Liver (tissue), 9 donors: ENCODE measurements around the gene CACNG3. TPM values are rescaled to one million over a fixed set of nuclear protein-coding genes. Genes with fewer than 3 reads are reported as not detected.

Experiments
- DNase-seq: peaks from one replicate; pipeline ENCODE4 v3.0.0-alpha.2; 2017; ENCODE audit warnings: low spot score
- H3K27ac ChIP-seq, 2 donors: one replicate each; pipeline ENCODE4 v1.7.0; 2013; ENCODE audit warnings: inconsistent platforms in 2 of 2, low read length in 2 of 2, control low read depth in 1 of 2, low read depth in 1 of 2, mild to moderate bottlenecking in 1 of 2
- H3K27me3 ChIP-seq, 4 donors: one replicate each; pipeline versions ENCODE4 v1.6.1 to v1.7.0; 2013; ENCODE audit warnings: low read length in 3 of 4, inconsistent platforms in 1 of 4, mild to moderate bottlenecking in 1 of 4, moderate library complexity in 1 of 4; ENCODE audit not compliant: control insufficient read depth in 4 of 4, insufficient read depth in 4 of 4
- H3K36me3 ChIP-seq, 4 donors: one replicate each; pipeline versions ENCODE4 v1.6.1 to v1.7.0; 2013; ENCODE audit warnings: low read length in 3 of 4, mild to moderate bottlenecking in 3 of 4, low read depth in 1 of 4, moderate library complexity in 1 of 4; ENCODE audit not compliant: control insufficient read depth in 4 of 4, insufficient read depth in 3 of 4
- H3K4me1 ChIP-seq, 4 donors: one replicate each; pipeline versions ENCODE4 v1.6.1 to v1.7.0; 2013; ENCODE audit warnings: low read length in 3 of 4, mild to moderate bottlenecking in 3 of 4, moderate library complexity in 1 of 4; ENCODE audit not compliant: control insufficient read depth in 4 of 4, insufficient read depth in 4 of 4
- H3K4me3 ChIP-seq, 3 donors: one replicate each; pipeline versions ENCODE4 v1.6.1 to v1.7.0; 2013; ENCODE audit warnings: low read length in 3 of 3, control low read depth in 1 of 3, low read depth in 1 of 3, mild to moderate bottlenecking in 1 of 3
- H3K9ac ChIP-seq, 2 donors: one replicate each; pipeline ENCODE4 v1.7.0; 2013; ENCODE audit warnings: low read length in 2 of 2, mild to moderate bottlenecking in 2 of 2, moderate library complexity in 2 of 2, control low read depth in 1 of 2, low read depth in 1 of 2
- H3K9me3 ChIP-seq, 4 donors: one replicate each; pipeline versions ENCODE4 v1.6.1 to v1.7.0; 2013; ENCODE audit warnings: low read length in 3 of 4; ENCODE audit not compliant: control insufficient read depth in 4 of 4
- EGR1 ChIP-seq, 2 donors: IDR thresholded peaks; 2 replicates each; pipeline ENCODE4 v1.6.1; 2016 to 2018; ENCODE audit warnings: antibody characterized with exemption in 2 of 2, low read depth in 2 of 2
- FOXA1 ChIP-seq: IDR thresholded peaks from 2 replicates; pipeline ENCODE4 v1.6.1; 2016; ENCODE audit warnings: antibody characterized with exemption
- FOXA2 ChIP-seq: IDR thresholded peaks from 2 replicates; pipeline ENCODE4 v1.6.1; 2016; ENCODE audit warnings: antibody characterized with exemption
- GABPA ChIP-seq, 2 donors: IDR thresholded peaks in 1 of 2; conservative IDR thresholded peaks in 1 of 2; 2 replicates each; pipeline ENCODE4 v1.6.1; 2016; ENCODE audit warnings: antibody characterized with exemption in 2 of 2, mild to moderate bottlenecking in 1 of 2, moderate library complexity in 1 of 2
- HNF4G ChIP-seq: IDR thresholded peaks from 2 replicates; pipeline ENCODE4 v1.6.1; 2016; ENCODE audit warnings: antibody characterized with exemption
- JUND ChIP-seq, 2 donors: IDR thresholded peaks; 2 replicates each; pipeline ENCODE4 v1.6.1; 2016; ENCODE audit warnings: antibody characterized with exemption in 2 of 2
- NR2F2 ChIP-seq: IDR thresholded peaks from 2 replicates; pipeline ENCODE4 v1.6.1; 2016; ENCODE audit warnings: antibody characterized with exemption
- RAD21 ChIP-seq, 2 donors: IDR thresholded peaks; 2 replicates each; pipeline ENCODE4 v1.6.1; 2016; ENCODE audit warnings: antibody characterized with exemption in 2 of 2, mild to moderate bottlenecking in 2 of 2
- RXRA ChIP-seq, 2 donors: IDR thresholded peaks; 2 replicates each; pipeline ENCODE4 v1.6.1; 2017 to 2018; ENCODE audit warnings: antibody characterized with exemption in 2 of 2, mild to moderate bottlenecking in 1 of 2
- SP1 ChIP-seq: IDR thresholded peaks from 2 replicates; pipeline ENCODE4 v1.6.1; 2018; ENCODE audit warnings: antibody characterized with exemption, mild to moderate bottlenecking
- TAF1 ChIP-seq: conservative IDR thresholded peaks from 2 replicates; pipeline ENCODE4 v1.6.1; 2016; ENCODE audit warnings: antibody characterized with exemption, mild to moderate bottlenecking
- YY1 ChIP-seq: IDR thresholded peaks from 2 replicates; pipeline ENCODE4 v1.6.1; 2016; ENCODE audit warnings: antibody characterized with exemption, mild to moderate bottlenecking
- WGBS: extraction: QIAGEN DNeasy Blood & Tissue Kit; methylation state at CpG from one replicate; pipeline ENCODE4 v1.1.7; 2013; 5-methylcytosine and 5-hydroxymethylcytosine counted together
- polyA plus RNA-seq, 2 donors: library from polyadenylated mRNA; stranded (reverse) in 1 of 2; unstranded in 1 of 2; fragments of 200-250 nt in 1 of 2; fragments of >200 nt in 1 of 2; fragmentation: Nextera tagmentation in 1 of 2; extraction: Ambion mirVana in 1 of 2; gene quantifications; one replicate each; pipeline versions ENCODE4 v1.2.1 to v1.2.3, GENCODE V29; 2013 to 2015
- total RNA-seq, 2 donors: library from RNA; depleted of rRNA; stranded (reverse); fragments of >200 nt; gene quantifications; one replicate each; pipeline ENCODE4 v1.2.3, GENCODE V29; 2014
- TF ChIP-seq, protein P1 (sequence below): IDR thresholded peaks from 2 replicates; pipeline ENCODE4 v1.6.1; 2016; ENCODE audit warnings: antibody characterized with exemption
- TF ChIP-seq, protein P2 (sequence below): IDR thresholded peaks from 2 replicates; pipeline ENCODE4 v1.6.1; 2016; ENCODE audit warnings: antibody characterized with exemption
- TF ChIP-seq, protein P3 (sequence below): IDR thresholded peaks from 2 replicates; pipeline ENCODE4 v1.6.1; 2016; ENCODE audit warnings: antibody characterized with exemption
- TF ChIP-seq, protein P4 (sequence below): IDR thresholded peaks from 2 replicates; pipeline ENCODE4 v1.6.1; 2016; ENCODE audit warnings: antibody characterized with exemption, mild to moderate bottlenecking
- donor health status: healthy.
- donor health status: healthy.
- donor health status: healthy.
- donor health status: healthy.
- donor health status: healthy.

Gene CACNG3
- total and polyA plus RNA-seq, 4 donors = not detected

- 35% methylated on average over 9 of the region's 9 CpGs for WGBS
- H3K4me3 ChIP-seq = no peak overlapping the region
- H3K36me3 ChIP-seq = no peaks in the 10 kb centered on the region
- no peak overlapping the region for H3K27ac ChIP-seq
- no peaks in the 10 kb centered on the region for H3K4me1 ChIP-seq
- no peak overlapping the region for H3K9ac ChIP-seq
- H3K27me3 ChIP-seq = peaks cover 0 to 3% (median 0%) of the 10 kb centered on the region in 4 donors
- H3K9me3 ChIP-seq = no peaks in the 10 kb centered on the region
- TF ChIP-seq HNF4G (no peak), RAD21 (IDR thresholded peaks at IDR 0.05) (no peak), SP1 (no peak), FOXA2 (no peak), GABPA (IDR thresholded peaks at IDR 0.05 in 1 of 2, conservative IDR thresholded peaks at IDR 0.05 in 1 of 2) (no peak), EGR1 (IDR thresholded peaks at IDR 0.05; ENCODE audit: low read depth in 2 of 2) (no peak), JUND (IDR thresholded peaks at IDR 0.05) (no peak), YY1 (no peak), FOXA1 (no peak), TAF1 (no peak)
- TF ChIP-seq, protein P1, sequence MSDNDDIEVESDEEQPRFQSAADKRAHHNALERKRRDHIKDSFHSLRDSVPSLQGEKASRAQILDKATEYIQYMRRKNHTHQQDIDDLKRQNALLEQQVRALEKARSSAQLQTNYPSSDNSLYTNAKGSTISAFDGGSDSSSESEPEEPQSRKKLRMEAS = no peak
- TF ChIP-seq, protein P2, sequence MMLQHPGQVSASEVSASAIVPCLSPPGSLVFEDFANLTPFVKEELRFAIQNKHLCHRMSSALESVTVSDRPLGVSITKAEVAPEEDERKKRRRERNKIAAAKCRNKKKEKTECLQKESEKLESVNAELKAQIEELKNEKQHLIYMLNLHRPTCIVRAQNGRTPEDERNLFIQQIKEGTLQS = no peak
- TF ChIP-seq, protein P3, sequence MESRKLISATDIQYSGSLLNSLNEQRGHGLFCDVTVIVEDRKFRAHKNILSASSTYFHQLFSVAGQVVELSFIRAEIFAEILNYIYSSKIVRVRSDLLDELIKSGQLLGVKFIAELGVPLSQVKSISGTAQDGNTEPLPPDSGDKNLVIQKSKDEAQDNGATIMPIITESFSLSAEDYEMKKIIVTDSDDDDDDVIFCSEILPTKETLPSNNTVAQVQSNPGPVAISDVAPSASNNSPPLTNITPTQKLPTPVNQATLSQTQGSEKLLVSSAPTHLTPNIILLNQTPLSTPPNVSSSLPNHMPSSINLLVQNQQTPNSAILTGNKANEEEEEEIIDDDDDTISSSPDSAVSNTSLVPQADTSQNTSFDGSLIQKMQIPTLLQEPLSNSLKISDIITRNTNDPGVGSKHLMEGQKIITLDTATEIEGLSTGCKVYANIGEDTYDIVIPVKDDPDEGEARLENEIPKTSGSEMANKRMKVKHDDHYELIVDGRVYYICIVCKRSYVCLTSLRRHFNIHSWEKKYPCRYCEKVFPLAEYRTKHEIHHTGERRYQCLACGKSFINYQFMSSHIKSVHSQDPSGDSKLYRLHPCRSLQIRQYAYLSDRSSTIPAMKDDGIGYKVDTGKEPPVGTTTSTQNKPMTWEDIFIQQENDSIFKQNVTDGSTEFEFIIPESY = no peak
- TF ChIP-seq, protein P4, sequence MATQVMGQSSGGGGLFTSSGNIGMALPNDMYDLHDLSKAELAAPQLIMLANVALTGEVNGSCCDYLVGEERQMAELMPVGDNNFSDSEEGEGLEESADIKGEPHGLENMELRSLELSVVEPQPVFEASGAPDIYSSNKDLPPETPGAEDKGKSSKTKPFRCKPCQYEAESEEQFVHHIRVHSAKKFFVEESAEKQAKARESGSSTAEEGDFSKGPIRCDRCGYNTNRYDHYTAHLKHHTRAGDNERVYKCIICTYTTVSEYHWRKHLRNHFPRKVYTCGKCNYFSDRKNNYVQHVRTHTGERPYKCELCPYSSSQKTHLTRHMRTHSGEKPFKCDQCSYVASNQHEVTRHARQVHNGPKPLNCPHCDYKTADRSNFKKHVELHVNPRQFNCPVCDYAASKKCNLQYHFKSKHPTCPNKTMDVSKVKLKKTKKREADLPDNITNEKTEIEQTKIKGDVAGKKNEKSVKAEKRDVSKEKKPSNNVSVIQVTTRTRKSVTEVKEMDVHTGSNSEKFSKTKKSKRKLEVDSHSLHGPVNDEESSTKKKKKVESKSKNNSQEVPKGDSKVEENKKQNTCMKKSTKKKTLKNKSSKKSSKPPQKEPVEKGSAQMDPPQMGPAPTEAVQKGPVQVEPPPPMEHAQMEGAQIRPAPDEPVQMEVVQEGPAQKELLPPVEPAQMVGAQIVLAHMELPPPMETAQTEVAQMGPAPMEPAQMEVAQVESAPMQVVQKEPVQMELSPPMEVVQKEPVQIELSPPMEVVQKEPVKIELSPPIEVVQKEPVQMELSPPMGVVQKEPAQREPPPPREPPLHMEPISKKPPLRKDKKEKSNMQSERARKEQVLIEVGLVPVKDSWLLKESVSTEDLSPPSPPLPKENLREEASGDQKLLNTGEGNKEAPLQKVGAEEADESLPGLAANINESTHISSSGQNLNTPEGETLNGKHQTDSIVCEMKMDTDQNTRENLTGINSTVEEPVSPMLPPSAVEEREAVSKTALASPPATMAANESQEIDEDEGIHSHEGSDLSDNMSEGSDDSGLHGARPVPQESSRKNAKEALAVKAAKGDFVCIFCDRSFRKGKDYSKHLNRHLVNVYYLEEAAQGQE = no peak
- DNase-seq = no peak
These were observed 92.6 kb downstream of the CACNG3 start for GRCh38 chr16:24348545-24349290.

- no peak overlapping the region for H3K4me3 ChIP-seq
- H3K27ac ChIP-seq = no peak overlapping the region
- H3K4me1 ChIP-seq = no peaks in the 10 kb centered on the region
- 60% methylated on average over 8 of the region's 8 CpGs for WGBS
- DNase-seq = no peak
- no peak overlapping the region for H3K9ac ChIP-seq
- peaks cover 0 to 3% (median 0%) of the 10 kb centered on the region in 4 donors for H3K27me3 ChIP-seq
- H3K9me3 ChIP-seq = no peaks in the 10 kb centered on the region
- H3K36me3 ChIP-seq = no peaks in the 10 kb centered on the region
- TF ChIP-seq YY1 (no peak), FOXA2 (no peak), RAD21 (IDR thresholded peaks at IDR 0.05) (no peak), NR2F2 (no peak), RXRA (IDR thresholded peaks at IDR 0.05) (no peak), JUND (IDR thresholded peaks at IDR 0.05) (no peak), GABPA (IDR thresholded peaks at IDR 0.05 in 1 of 2, conservative IDR thresholded peaks at IDR 0.05 in 1 of 2) (no peak), FOXA1 (no peak), TAF1 (no peak)
- TF ChIP-seq, protein P1 = no peak
- TF ChIP-seq, protein P3 = no peak
- TF ChIP-seq, protein P4 = no peak
- TF ChIP-seq, protein P2 = no peak
These were observed 93.2 kb downstream of the CACNG3 start for GRCh38 chr16:24349320-24349719.
